NK-92 (cell line): ENCODE results near the gene LIPC.

ENCODE experiments used
- DNase-seq: peaks from one replicate; lab custom pipeline; 2025; ENCODE audit not compliant: unreplicated experiment; lab: John Stamatoyannopoulos, UW

Gene LIPC

GRCh38 chr15:58530056-58530590 is 98.3 kb downstream of the LIPC start:
- no peak for DNase-seq

GRCh38 chr15:58532126-58532525 is 100.3 kb downstream of the LIPC start:
- DNase-seq, result no peak

GRCh38 chr15:58534556-58534955 is 102.8 kb downstream of the LIPC start:
- no peak for DNase-seq

GRCh38 chr15:58535337-58535736 is 103.5 kb downstream of the LIPC start:
- no peak for DNase-seq

GRCh38 chr15:58535894-58536293 is 104.1 kb downstream of the LIPC start:
- DNase-seq, result no peak

- DNase-seq, result no peak
Measured at GRCh38 chr15:58536414-58536813, 104.6 kb downstream of the LIPC start.

- no peak for DNase-seq
Measured at GRCh38 chr15:58537033-58537432, 105.2 kb downstream of the LIPC start.

GRCh38 chr15:58538225-58538727 is 106.5 kb downstream of the LIPC start:
- no peak for DNase-seq

- no peak for DNase-seq
Measured at GRCh38 chr15:58538901-58539300, 107.1 kb downstream of the LIPC start.

GRCh38 chr15:58539548-58539947 is 107.8 kb downstream of the LIPC start:
- no peak for DNase-seq

- no peak for DNase-seq
Measured at GRCh38 chr15:58541410-58542087, 109.8 kb downstream of the LIPC start.

GRCh38 chr15:58543664-58544335 is 112.0 kb downstream of the LIPC start:
- no peak for DNase-seq

GRCh38 chr15:58544756-58545155 is 113.0 kb downstream of the LIPC start:
- DNase-seq, result no peak

- no peak for DNase-seq
Measured at GRCh38 chr15:58545307-58546065, 113.7 kb downstream of the LIPC start.

GRCh38 chr15:58546066-58546591 is 114.3 kb downstream of the LIPC start:
- no peak for DNase-seq

- no peak for DNase-seq
Measured at GRCh38 chr15:58546635-58547627, 115.1 kb downstream of the LIPC start.

GRCh38 chr15:58547628-58548307 is 116.0 kb downstream of the LIPC start:
- no peak for DNase-seq

GRCh38 chr15:58548308-58549012 is 116.7 kb downstream of the LIPC start:
- DNase-seq, result no peak
